Measurements from ENCODE around the gene MET. TPM values are rescaled to one million over a fixed set of nuclear protein-coding genes. Genes with fewer than 3 reads are reported as not detected.

Gene MET
- total RNA-seq, 1 donor from 2014 or later = 46.0 TPM

DNA sequence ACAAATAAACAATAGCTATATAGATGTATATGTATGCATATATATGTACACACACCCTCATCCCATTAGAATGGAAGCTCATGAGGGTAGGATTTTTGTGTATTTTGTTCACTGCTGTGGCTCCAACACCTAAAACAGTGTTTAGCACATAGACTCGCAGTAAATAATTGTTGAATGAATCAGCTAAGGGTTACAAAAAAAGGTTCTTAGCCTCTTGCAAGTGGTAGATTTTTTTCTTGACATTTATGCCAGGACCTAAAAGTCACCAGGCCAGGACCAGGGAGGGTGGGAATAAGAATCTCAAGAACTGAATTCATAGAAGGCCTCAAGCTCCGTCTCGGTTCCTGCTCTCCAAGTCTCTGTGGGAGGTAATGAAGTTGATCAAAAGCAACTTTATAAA is 107.9 kb downstream of the MET start:
- Mint-ChIP-seq H3K27me3 (no peaks in the 10 kb centered on the region), H3K36me3 (ENCODE audit: insufficient read depth) (peaks cover 14% of the 10 kb centered on the region), H3K27ac (no peak overlapping the region), H3K9me3 (ENCODE audit: low read depth) (no peaks in the 10 kb centered on the region), H3K4me3 (ENCODE audit: low read depth) (no peak overlapping the region), H3K4me1 (ENCODE audit: low read depth) (peaks cover 30% of the 10 kb centered on the region)
- TF ChIP-seq, protein P1, sequence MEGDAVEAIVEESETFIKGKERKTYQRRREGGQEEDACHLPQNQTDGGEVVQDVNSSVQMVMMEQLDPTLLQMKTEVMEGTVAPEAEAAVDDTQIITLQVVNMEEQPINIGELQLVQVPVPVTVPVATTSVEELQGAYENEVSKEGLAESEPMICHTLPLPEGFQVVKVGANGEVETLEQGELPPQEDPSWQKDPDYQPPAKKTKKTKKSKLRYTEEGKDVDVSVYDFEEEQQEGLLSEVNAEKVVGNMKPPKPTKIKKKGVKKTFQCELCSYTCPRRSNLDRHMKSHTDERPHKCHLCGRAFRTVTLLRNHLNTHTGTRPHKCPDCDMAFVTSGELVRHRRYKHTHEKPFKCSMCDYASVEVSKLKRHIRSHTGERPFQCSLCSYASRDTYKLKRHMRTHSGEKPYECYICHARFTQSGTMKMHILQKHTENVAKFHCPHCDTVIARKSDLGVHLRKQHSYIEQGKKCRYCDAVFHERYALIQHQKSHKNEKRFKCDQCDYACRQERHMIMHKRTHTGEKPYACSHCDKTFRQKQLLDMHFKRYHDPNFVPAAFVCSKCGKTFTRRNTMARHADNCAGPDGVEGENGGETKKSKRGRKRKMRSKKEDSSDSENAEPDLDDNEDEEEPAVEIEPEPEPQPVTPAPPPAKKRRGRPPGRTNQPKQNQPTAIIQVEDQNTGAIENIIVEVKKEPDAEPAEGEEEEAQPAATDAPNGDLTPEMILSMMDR (IDR thresholded peaks at IDR 0.05; ENCODE audit: unreplicated experiment) = no peak
- no peak for DNase-seq (ENCODE audit: low spot score, unreplicated experiment)

DNA sequence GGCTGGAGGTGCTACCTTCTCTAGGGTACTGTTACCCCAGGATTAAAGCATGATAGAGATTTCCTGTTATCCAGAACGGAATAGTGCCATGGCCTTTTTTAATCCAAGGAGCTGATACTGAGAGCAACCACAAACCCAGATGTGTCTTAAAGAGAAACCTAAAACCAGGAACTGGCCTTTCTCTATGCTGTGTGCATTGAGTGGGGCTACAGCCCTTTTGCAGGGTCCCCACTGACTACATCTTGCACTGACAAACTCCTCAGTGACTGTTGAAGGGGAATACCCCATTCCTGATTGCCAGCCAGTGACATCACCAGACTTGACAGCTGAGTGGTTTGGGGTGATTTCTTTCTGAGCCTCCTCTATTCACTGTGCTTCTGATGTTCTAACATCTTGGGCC is 108.5 kb downstream of the MET start:
- no peaks in the 10 kb centered on the region for H3K9me3 Mint-ChIP-seq (ENCODE audit: low read depth)
- no peaks in the 10 kb centered on the region for H3K27me3 Mint-ChIP-seq
- H3K36me3 Mint-ChIP-seq (ENCODE audit: insufficient read depth) = peaks cover 14% of the 10 kb centered on the region
- H3K27ac Mint-ChIP-seq = peak overlapping the region; percentile 88
- no peak overlapping the region for H3K4me3 Mint-ChIP-seq (ENCODE audit: low read depth)
- TF ChIP-seq, protein P1 (IDR thresholded peaks at IDR 0.05; ENCODE audit: unreplicated experiment) = no peak
- DNase-seq (ENCODE audit: low spot score, unreplicated experiment) = no peak
- H3K4me1 Mint-ChIP-seq (ENCODE audit: low read depth) = peaks cover 30% of the 10 kb centered on the region

DNA sequence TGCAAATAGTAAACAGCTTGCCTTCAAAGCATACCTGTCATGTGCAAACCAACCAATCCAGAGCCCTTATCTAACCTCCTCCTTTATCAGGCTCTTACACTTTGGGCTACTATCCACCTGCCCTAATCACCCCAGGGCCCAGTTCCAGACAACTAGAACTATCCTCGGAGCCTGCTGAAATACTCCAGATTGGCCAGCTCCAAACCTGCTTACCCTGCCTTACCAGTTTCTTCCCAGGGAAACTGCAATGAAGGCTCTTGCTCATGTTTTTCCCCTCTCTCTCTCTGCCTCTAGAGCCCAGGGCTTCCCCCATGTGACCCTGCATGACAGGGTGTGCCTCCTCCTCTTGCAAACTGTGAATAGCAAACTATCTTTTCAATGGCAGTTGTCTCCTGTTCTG is 109.0 kb downstream of the MET start:
- no peaks in the 10 kb centered on the region for H3K27me3 Mint-ChIP-seq
- H3K4me1 Mint-ChIP-seq (ENCODE audit: low read depth) = peaks cover 29% of the 10 kb centered on the region
- H3K27ac Mint-ChIP-seq = peak overlapping the region; percentile 88
- peaks cover 14% of the 10 kb centered on the region for H3K36me3 Mint-ChIP-seq (ENCODE audit: insufficient read depth)
- H3K4me3 Mint-ChIP-seq (ENCODE audit: low read depth) = no peak overlapping the region
- no peaks in the 10 kb centered on the region for H3K9me3 Mint-ChIP-seq (ENCODE audit: low read depth)
- TF ChIP-seq, protein P1 (IDR thresholded peaks at IDR 0.05; ENCODE audit: unreplicated experiment) = no peak
- no peak for DNase-seq (ENCODE audit: low spot score, unreplicated experiment)

DNA sequence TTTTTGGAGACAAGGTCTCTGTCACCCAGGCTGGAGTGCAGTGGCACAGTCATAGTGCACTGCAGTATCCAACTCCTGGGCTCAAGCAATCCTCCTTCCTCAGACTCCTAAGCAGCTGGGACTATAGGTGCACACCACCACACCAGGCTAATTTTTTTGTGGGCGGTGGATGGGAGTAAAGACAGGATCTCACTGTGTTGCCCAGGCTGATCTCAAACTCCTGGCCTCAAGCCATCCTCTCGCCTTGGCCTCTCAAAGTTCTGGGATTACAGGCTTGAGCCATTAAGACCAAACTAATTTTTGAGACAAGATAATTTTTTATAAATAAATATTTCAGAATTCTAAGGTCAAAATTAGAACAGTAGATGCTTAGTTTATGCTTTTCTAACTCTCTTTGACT is 109.6 kb downstream of the MET start:
- peaks cover 11% of the 10 kb centered on the region for H3K36me3 Mint-ChIP-seq (ENCODE audit: insufficient read depth)
- H3K4me3 Mint-ChIP-seq (ENCODE audit: low read depth) = no peak overlapping the region
- TF ChIP-seq, protein P1 (IDR thresholded peaks at IDR 0.05; ENCODE audit: unreplicated experiment) = no peak
- H3K27ac Mint-ChIP-seq = peak overlapping the region; percentile 59
- H3K27me3 Mint-ChIP-seq = no peaks in the 10 kb centered on the region
- H3K4me1 Mint-ChIP-seq (ENCODE audit: low read depth) = peaks cover 25% of the 10 kb centered on the region
- no peak for DNase-seq (ENCODE audit: low spot score, unreplicated experiment)
- no peaks in the 10 kb centered on the region for H3K9me3 Mint-ChIP-seq (ENCODE audit: low read depth)

DNA sequence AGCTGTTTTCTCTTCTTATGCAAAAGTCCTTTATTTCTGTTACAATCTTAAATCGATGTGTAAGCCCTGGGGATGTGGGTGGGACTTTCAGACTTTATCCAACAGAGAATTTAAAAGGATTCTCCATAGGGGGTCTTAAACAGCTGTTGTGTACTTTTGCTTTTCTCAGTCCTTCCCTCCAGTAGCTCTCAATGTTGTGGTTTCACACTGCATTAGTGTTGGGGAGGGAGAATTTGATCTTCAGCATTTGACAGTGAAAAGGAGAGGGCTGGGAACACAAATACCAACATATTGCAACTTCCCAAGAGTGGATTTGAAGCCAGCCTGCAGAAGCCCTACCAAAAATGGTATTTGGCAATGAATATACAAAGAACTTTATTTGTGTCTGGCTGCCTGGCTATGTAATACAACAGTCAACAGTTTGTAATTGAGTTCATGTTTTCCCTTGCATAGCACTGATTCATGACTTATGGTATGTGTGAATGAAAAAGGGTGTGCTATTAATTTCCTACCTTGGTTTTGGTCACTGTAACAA is 110.2 kb downstream of the MET start:
- Mint-ChIP-seq H3K4me1 (ENCODE audit: low read depth) (peaks cover 25% of the 10 kb centered on the region), H3K36me3 (ENCODE audit: insufficient read depth) (peaks cover 11% of the 10 kb centered on the region), H3K9me3 (ENCODE audit: low read depth) (no peaks in the 10 kb centered on the region), H3K27me3 (no peaks in the 10 kb centered on the region), H3K27ac (no peak overlapping the region), H3K4me3 (ENCODE audit: low read depth) (no peak overlapping the region)
- DNase-seq (ENCODE audit: low spot score, unreplicated experiment) = no peak
- TF ChIP-seq, protein P1 (IDR thresholded peaks at IDR 0.05; ENCODE audit: unreplicated experiment) = no peak
